SK-N-SH (cell line): ENCODE data around the gene MRPS7.

Experiments
- CTCF ChIP-seq: fragments of 200-600 bp; sonication (generic); IDR thresholded peaks from 2 replicates; pipeline ENCODE4 v1.6.1; 2017; ENCODE audit warnings: antibody characterized with exemption, mild to moderate bottlenecking, moderate library complexity
- EP300 ChIP-seq, 2 experiments: IDR thresholded peaks; 2 replicates each; pipeline versions ENCODE4 v1.4.0 to v1.6.1; 2012; ENCODE audit warnings: borderline replicate concordance in 1 of 2, low read depth in 1 of 2, low read length in 1 of 2
- FOXM1 ChIP-seq: IDR thresholded peaks from 2 replicates; pipeline ENCODE4 v1.4.0; 2012; ENCODE audit warnings: low read depth, mild to moderate bottlenecking
- IRF3 ChIP-seq: fragments of 150-350 bp; IDR thresholded peaks from 2 replicates; pipeline ENCODE4 v1.6.1; 2016; ENCODE audit warnings: mild to moderate bottlenecking, low read depth, low read length
- POLR2AphosphoS5 ChIP-seq: IDR thresholded peaks from 2 replicates; pipeline ENCODE4 v1.6.1; 2012; ENCODE audit warnings: low read depth, low read length
- RAD21 ChIP-seq: IDR thresholded peaks from 2 replicates; pipeline ENCODE4 v1.6.1; 2012; ENCODE audit warnings: mild to moderate bottlenecking, low read length
- REST ChIP-seq: IDR thresholded peaks from 2 replicates; pipeline ENCODE4 v1.6.1; 2012; ENCODE audit warnings: mild to moderate bottlenecking, low read depth, low read length, moderate library complexity
- RXRA ChIP-seq: IDR thresholded peaks from 2 replicates; pipeline ENCODE4 v1.4.0; 2012; ENCODE audit warnings: low read depth, mild to moderate bottlenecking, borderline replicate concordance
- SIN3A ChIP-seq: IDR thresholded peaks from 2 replicates; pipeline ENCODE4 v1.6.1; 2012; ENCODE audit warnings: low read depth, mild to moderate bottlenecking, low read length, moderate library complexity, borderline replicate concordance
- SMC3 ChIP-seq: IDR thresholded peaks from 2 replicates; pipeline ENCODE4 v1.6.1; 2012; ENCODE audit warnings: low read depth, low read length, improper control_type of control experiment

DNA sequence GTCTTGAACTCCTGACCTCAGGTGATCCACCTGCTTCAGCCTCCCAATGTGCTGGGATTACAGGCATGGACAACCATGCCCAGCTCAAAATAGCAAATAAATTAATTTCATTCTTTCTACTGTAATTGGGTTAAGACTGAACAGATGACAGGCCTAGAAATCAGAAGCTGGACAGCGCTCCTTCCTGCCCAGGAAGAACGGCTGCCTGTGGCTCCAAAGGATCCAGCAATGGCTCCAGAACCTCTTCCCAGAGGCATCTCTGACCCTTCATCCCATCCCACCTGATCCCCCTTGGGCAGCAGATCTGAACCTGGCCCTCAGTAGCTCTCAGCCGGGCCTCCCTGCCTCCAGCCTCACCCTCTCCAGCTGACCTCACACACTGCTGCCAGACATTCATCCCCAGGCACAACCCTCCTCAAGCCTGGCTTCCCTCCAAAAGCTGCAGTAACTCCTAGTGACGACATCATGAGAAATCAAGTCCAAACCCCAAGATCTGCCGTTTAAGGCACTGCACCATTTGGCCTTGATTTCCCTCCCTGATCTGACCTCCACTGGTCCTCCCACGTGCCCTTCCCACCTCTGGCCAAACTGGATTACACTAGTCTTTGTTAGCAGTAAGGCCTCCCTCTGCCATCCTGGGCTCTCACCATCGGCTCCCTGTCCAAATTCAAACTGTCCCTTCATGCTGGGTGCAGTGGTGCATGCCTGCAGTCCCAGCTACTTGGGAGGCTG lies 12.5 kb downstream of the MRPS7 start:
- no peak for TF ChIP-seq SMC3
- TF ChIP-seq CTCF = no peak
- TF ChIP-seq RXRA = no peak
- TF ChIP-seq SIN3A = no peak
- TF ChIP-seq RAD21 = no peak
- no peak for TF ChIP-seq IRF3
- TF ChIP-seq EP300 (IDR thresholded peaks at IDR 0.05; ENCODE audit: borderline replicate concordance in 1 of 2, low read depth in 1 of 2, low read length in 1 of 2) = no peak
- TF ChIP-seq POLR2AphosphoS5 = no peak
- no peak for TF ChIP-seq FOXM1
- peak; percentile 89 for TF ChIP-seq REST
